HepG2 (cell line): ENCODE results near the gene TMEM235. TPM values are rescaled to one million over a fixed set of nuclear protein-coding genes. Genes with fewer than 3 reads are reported as not detected.

Source experiments
- NFYB ChIP-seq: sonication (generic); formaldehyde crosslinking; IDR thresholded peaks from 2 replicates; pipeline ENCODE4 v1.4.0; 2020; ENCODE audit warnings: missing genetic modification reagents
- RELA ChIP-seq: sonication (generic); formaldehyde crosslinking; IDR thresholded peaks from 2 replicates; pipeline ENCODE4 v1.4.0; 2020; ENCODE audit warnings: missing genetic modification reagents
- RXRA ChIP-seq: sonication (generic); formaldehyde crosslinking; IDR thresholded peaks from 2 replicates; pipeline ENCODE4 v1.5.1; 2020; ENCODE audit warnings: missing genetic modification reagents
- TBX2 ChIP-seq: sonication (generic); formaldehyde crosslinking; IDR thresholded peaks from 2 replicates; pipeline ENCODE4 v1.5.0; 2020; ENCODE audit warnings: missing genetic modification reagents, mild to moderate bottlenecking, borderline replicate concordance
- THAP7 ChIP-seq: sonication (generic); formaldehyde crosslinking; IDR thresholded peaks from 2 replicates; pipeline ENCODE4 v1.8.1; 2023; ENCODE audit warnings: mild to moderate bottlenecking, missing genetic modification reagents
- THYN1 ChIP-seq: sonication (generic); formaldehyde crosslinking; IDR thresholded peaks from 2 replicates; pipeline ENCODE4 v1.8.1; 2023; ENCODE audit warnings: low read depth, mild to moderate bottlenecking, moderate library complexity, missing genetic modification reagents, borderline replicate concordance
- ZBTB33 ChIP-seq: sonication (generic); formaldehyde crosslinking; IDR thresholded peaks from 2 replicates; pipeline ENCODE4 v1.4.0; 2020; ENCODE audit warnings: missing genetic modification reagents
- ZBTB4 ChIP-seq: sonication (generic); formaldehyde crosslinking; IDR thresholded peaks from 2 replicates; pipeline ENCODE4 v1.4.0; 2020; ENCODE audit warnings: missing genetic modification reagents, mild to moderate bottlenecking, borderline replicate concordance
- ZNF143 ChIP-seq: sonication (generic); formaldehyde crosslinking; IDR thresholded peaks from 2 replicates; pipeline ENCODE4 v1.4.0; 2020; ENCODE audit warnings: missing genetic modification reagents
- ZNF329 ChIP-seq: sonication (generic); formaldehyde crosslinking; IDR thresholded peaks from 2 replicates; pipeline ENCODE4 v1.9.0; 2021; ENCODE audit warnings: low read depth, mild to moderate bottlenecking, missing genetic modification reagents
- ZNF414 ChIP-seq: sonication (generic); formaldehyde crosslinking; IDR thresholded peaks from 2 replicates; pipeline ENCODE4 v1.5.0; 2020; ENCODE audit warnings: missing genetic modification reagents
- ZNF484 ChIP-seq: sonication (generic); formaldehyde crosslinking; IDR thresholded peaks from 2 replicates; pipeline ENCODE4 v1.5.1; 2020; ENCODE audit warnings: mild to moderate bottlenecking, low read depth, missing genetic modification reagents, borderline replicate concordance
- ZNF609 ChIP-seq: sonication (generic); formaldehyde crosslinking; IDR thresholded peaks from 2 replicates; pipeline ENCODE4 v1.4.0; 2020; ENCODE audit warnings: mild to moderate bottlenecking, missing genetic modification reagents, borderline replicate concordance
- ZNF660 ChIP-seq: sonication (generic); formaldehyde crosslinking; IDR thresholded peaks from 2 replicates; pipeline ENCODE4 v1.5.1; 2020; ENCODE audit warnings: mild to moderate bottlenecking, low read depth, missing genetic modification reagents, borderline replicate concordance
- ZNF777 ChIP-seq: sonication (generic); formaldehyde crosslinking; IDR thresholded peaks from 2 replicates; pipeline ENCODE4 v1.4.0; 2020; ENCODE audit warnings: missing genetic modification reagents
- polyA plus RNA-seq, 8 experiments: library from polyadenylated mRNA; depleted of rRNA in 3 of 8; stranded (reverse) in 7 of 8; unstranded in 1 of 8; fragments of >200 nt; fragmentation: Illumina TruSeq in 4 of 8; extraction: Trizol in 4 of 8; gene quantifications; 2 replicates each; pipeline versions ENCODE4 v1.2.1 to v1.2.3, GENCODE V29; 2011 to 2016; ENCODE audit warnings: low read depth in 4 of 8, missing spikeins in 1 of 8, mixed read lengths in 1 of 8; ENCODE audit not compliant: insufficient read depth in 1 of 8
- total RNA-seq, 5 experiments: library from RNA; depleted of rRNA; stranded (reverse); fragments of >200 nt; fragmentation: Illumina TruSeq; extraction: Trizol; gene quantifications; 2 replicates each; pipeline ENCODE4 v1.2.3, GENCODE V29; 2016; ENCODE audit warnings: low read depth in 1 of 5

The TMEM235 gene
- total and polyA plus RNA-seq, 2 of the 13 experiments (the other 11 are each of a cell fraction or from before 2014, with no cell fraction given), result not detected

- TF ChIP-seq RXRA (CRISPR knock-in tag), result 0 out of 2 replicates have a peak, but pooled peaks have one; percentile 12
- TF ChIP-seq NFYB (CRISPR knock-in tag), result no peak
- no peak for TF ChIP-seq ZNF329 (CRISPR knock-in tag)
- no peak for TF ChIP-seq RELA (CRISPR knock-in tag)
- peak; percentile 60; the same call in 1 of the 2 replicates for TF ChIP-seq ZBTB4 (CRISPR knock-in tag)
- TF ChIP-seq ZNF484, result no peak
- TF ChIP-seq TBX2, result no peak
- no peak for TF ChIP-seq THYN1 (CRISPR knock-in tag)
- no peak for TF ChIP-seq ZNF143 (CRISPR knock-in tag)
- 0 out of 2 replicates have a peak, but pooled peaks have one; percentile 11 for TF ChIP-seq ZBTB33 (CRISPR knock-in tag)
- TF ChIP-seq ZNF660, result no peak
- TF ChIP-seq ZNF777 (CRISPR knock-in tag), result no peak
- TF ChIP-seq ZNF609, result no peak
- TF ChIP-seq THAP7 (CRISPR knock-in tag), result no peak
- no peak for TF ChIP-seq ZNF414 (CRISPR knock-in tag)
Observed at GRCh38 chr17:78248051-78248914, 16.9 kb downstream of the TMEM235 start (continued).
